SK-N-DZ (cell line): ENCODE measurements around the gene ZNF274.
"Not testable (repeated sequence)": the region's sequence is repeated elsewhere in the genome, so short reads cannot be mapped to it uniquely, and the experiment has no call there.

Experiments used
- DNase-seq: peaks from one replicate; pipeline ENCODE4 v3.0.0-alpha.2; 2015; ENCODE audit warnings: low spot score

ZNF274 gene

GRCh38 chr19:58212336-58213074, 29.6 kb downstream of the ZNF274 start:
- DNase-seq: no peak

GRCh38 chr19:58213075-58213369, 30.2 kb downstream of the ZNF274 start:
- DNase-seq: no peak

- DNase-seq: no peak
These were observed 34.2 kb downstream of the ZNF274 start for GRCh38 chr19:58217069-58217481.

GRCh38 chr19:58217607-58218391, 34.9 kb downstream of the ZNF274 start:
- DNase-seq: no peak

GRCh38 chr19:58218899-58219298, 36.0 kb downstream of the ZNF274 start:
- no peak for DNase-seq

GRCh38 chr19:58227964-58228584, 45.2 kb downstream of the ZNF274 start:
- DNase-seq: peak; percentile 6

GRCh38 chr19:58228585-58229254, 45.9 kb downstream of the ZNF274 start, which contains the start of gene ZNF544:
ZNF544 (plus strand) TSS chr19:58228914; CDS start chr19:58244024, 15,110 bp downstream.
- peak; percentile 58 for DNase-seq

- peak; percentile 11 for DNase-seq
These were observed 46.4 kb downstream of the ZNF274 start for GRCh38 chr19:58229255-58229639.

GRCh38 chr19:58237324-58237723, 54.5 kb downstream of the ZNF274 start:
- DNase-seq: no peak

GRCh38 chr19:58243351-58243750, 60.5 kb downstream of the ZNF274 start:
- DNase-seq: no peak

- DNase-seq: no peak
These were observed 66.0 kb downstream of the ZNF274 start for GRCh38 chr19:58248886-58249285.

GRCh38 chr19:58252102-58252685, 69.3 kb downstream of the ZNF274 start:
- DNase-seq: no peak

- DNase-seq: not testable (repeated sequence)
These were observed 75.4 kb downstream of the ZNF274 start for GRCh38 chr19:58258259-58258658.

GRCh38 chr19:58261600-58261967, 78.7 kb downstream of the ZNF274 start:
- no peak for DNase-seq

GRCh38 chr19:58261968-58262921, 79.4 kb downstream of the ZNF274 start:
- no peak for DNase-seq

- DNase-seq: no peak
These were observed 80.0 kb downstream of the ZNF274 start for GRCh38 chr19:58262922-58263296.
